ENCODE measurements around the gene RIMS1.
"Not testable (repeated sequence)": the region's sequence is repeated elsewhere in the genome, so short reads cannot be mapped to it uniquely, and the experiment has no call there.

Gene RIMS1

GRCh38 chr6:72296375-72296774, 410.0 kb downstream of the RIMS1 start:
- TF ChIP-seq CTCF (IDR thresholded peaks at IDR 0.05; ENCODE audit: low read depth, low read length, missing control alignments): no peak

GRCh38 chr6:72305971-72306370, 419.6 kb downstream of the RIMS1 start:
- no peak for TF ChIP-seq CTCF (IDR thresholded peaks at IDR 0.05; ENCODE audit: low read depth, low read length, missing control alignments)
- no peak for DNase-seq (ENCODE audit: extremely low read depth, low read depth)
- no peak overlapping the region for H3K4me3 ChIP-seq (replicated peaks; ENCODE audit: low read depth, low read length)

More at GRCh38 chr6:72296375-72296774, 410.0 kb downstream of the RIMS1 start:
- no peak overlapping the region for H3K4me3 ChIP-seq (replicated peaks; ENCODE audit: low read depth, low read length)
- DNase-seq (ENCODE audit: extremely low read depth, low read depth): no peak

GRCh38 chr6:72316675-72317380, 430.5 kb downstream of the RIMS1 start:
- no peak for TF ChIP-seq CTCF (IDR thresholded peaks at IDR 0.05; ENCODE audit: low read depth, low read length, missing control alignments)
- H3K4me3 ChIP-seq (replicated peaks; ENCODE audit: low read depth, low read length): no peak overlapping the region
- DNase-seq (ENCODE audit: extremely low read depth, low read depth): no peak

- peak; percentile 77 for DNase-seq (ENCODE audit: extremely low read depth, low read depth)
- no peak overlapping the region for H3K4me3 ChIP-seq (replicated peaks; ENCODE audit: low read depth, low read length)
- no peak for TF ChIP-seq CTCF (IDR thresholded peaks at IDR 0.05; ENCODE audit: low read depth, low read length, missing control alignments)
Observed at GRCh38 chr6:72321788-72322187, 435.4 kb downstream of the RIMS1 start.

GRCh38 chr6:72322771-72323170, 436.4 kb downstream of the RIMS1 start:
- H3K4me3 ChIP-seq (replicated peaks; ENCODE audit: low read depth, low read length): no peak overlapping the region
- DNase-seq (ENCODE audit: extremely low read depth, low read depth): no peak
- TF ChIP-seq CTCF (IDR thresholded peaks at IDR 0.05; ENCODE audit: low read depth, low read length, missing control alignments): no peak

- H3K4me3 ChIP-seq (replicated peaks; ENCODE audit: low read depth, low read length): no peak overlapping the region
- TF ChIP-seq CTCF (IDR thresholded peaks at IDR 0.05; ENCODE audit: low read depth, low read length, missing control alignments): no peak
- DNase-seq (ENCODE audit: extremely low read depth, low read depth): no peak
Observed at GRCh38 chr6:72324591-72324990, 438.2 kb downstream of the RIMS1 start.

GRCh38 chr6:72328775-72329174, 442.4 kb downstream of the RIMS1 start:
- TF ChIP-seq CTCF (IDR thresholded peaks at IDR 0.05; ENCODE audit: low read depth, low read length, missing control alignments): no peak
- DNase-seq (ENCODE audit: extremely low read depth, low read depth): no peak
- H3K4me3 ChIP-seq (replicated peaks; ENCODE audit: low read depth, low read length): no peak overlapping the region

GRCh38 chr6:72335203-72335602, 448.9 kb downstream of the RIMS1 start:
- DNase-seq (ENCODE audit: extremely low read depth, low read depth); H3K4me3 ChIP-seq (replicated peaks; ENCODE audit: low read depth, low read length): not testable (repeated sequence)

Measured in HFF-Myc (cell line).